Mucosa of descending colon (tissue), 3 donors: ENCODE data around the gene SCG3. TPM values are rescaled to one million over a fixed set of nuclear protein-coding genes. Genes with fewer than 3 reads are reported as not detected.

Experiments used
- ATAC-seq: fragments of 200-7000 bp; cut with Tn5 transposase; one replicate; pipeline ENCODE4 v1.9.1; 2020; ENCODE audit warnings: mild to moderate bottlenecking, moderate library complexity
- DNase-seq, 3 donors: peaks; one replicate each; pipeline ENCODE4 v3.0.0-alpha.2; 2020
- H3K36me3 ChIP-seq: fragments of 200-600 bp; one replicate; pipeline ENCODE4 v1.8.0; 2021; ENCODE audit warnings: low read depth, mild to moderate bottlenecking
- H3K4me1 ChIP-seq: fragments of 200-600 bp; one replicate; pipeline ENCODE4 v1.8.0; 2021; ENCODE audit warnings: low read depth, mild to moderate bottlenecking
- H3K4me3 ChIP-seq: fragments of 200-600 bp; one replicate; pipeline ENCODE4 v1.8.0; 2021; ENCODE audit warnings: mild to moderate bottlenecking
- H3K9me3 ChIP-seq: fragments of 200-600 bp; one replicate; pipeline ENCODE4 v1.8.0; 2021; ENCODE audit warnings: mild to moderate bottlenecking
- CTCF ChIP-seq: fragments of 200-600 bp; IDR thresholded peaks from one replicate; pipeline ENCODE4 v1.8.0; 2022; ENCODE audit warnings: antibody characterized with exemption, mild to moderate bottlenecking
- intact Hi-C, 2 donors: fragments of 100-400 bp; cut with DNase I in 1 of 2; cut with micrococcal nuclease in 1 of 2; formaldehyde crosslinking; loops; one replicate each; pipeline versions ENCODE4 v1.11.0 to v1.11.1; 2022; cut with DNase I, micrococcal nuclease
- total RNA-seq, 3 donors: library from RNA; stranded (reverse); fragmentation: NEBNext Ultra II Directional in 2 of 3; extraction: Animal tissue kit (Norgen Biotek cat#: 25700) in 2 of 3; gene quantifications; one replicate each; pipeline versions ENCODE4 v1.2.1 to v1.2.4, GENCODE V29; 2021 to 2023
- donor health status: DM: no; HTN: no; CAD: no; lungs with moderate emphysema.
- donor health status: DM: no; HTN: no; CAD: no.
- donor health status: DM: no; HTN: yes; CAD: no.

SCG3 gene
- total RNA-seq, 3 donors from 2014 or later: 0.78 to 3.3 (median 0.89) TPM

GRCh38 chr15:51749307-51749706, 68.0 kb downstream of the SCG3 start:
- ATAC-seq: no peak
- TF ChIP-seq CTCF: no peak
- intact Hi-C loops: no loop called here

GRCh38 chr15:51750186-51750585, 68.9 kb downstream of the SCG3 start:
- no peaks in the 10 kb centered on the region for H3K36me3 ChIP-seq
- no peak for DNase-seq
- H3K4me1 ChIP-seq: peaks cover 6% of the 10 kb centered on the region
- ATAC-seq: no peak
- intact Hi-C loops: no loop called here
- no peak overlapping the region for H3K4me3 ChIP-seq
- no peaks in the 10 kb centered on the region for H3K9me3 ChIP-seq
- TF ChIP-seq CTCF: no peak

More at GRCh38 chr15:51749307-51749706, 68.0 kb downstream of the SCG3 start:
- Histone ChIP-seq H3K4me3 (no peak overlapping the region), H3K9me3 (no peaks in the 10 kb centered on the region), H3K4me1 (peaks cover 6% of the 10 kb centered on the region), H3K36me3 (no peaks in the 10 kb centered on the region)
- no peak for DNase-seq

GRCh38 chr15:51750792-51751696, 69.7 kb downstream of the SCG3 start, which contains the start of gene TMOD2:
Gene TMOD2 (plus strand): TSS chr15:51751597. CDS start chr15:51766442, 14,845 bp downstream.
- Histone ChIP-seq H3K36me3 (no peaks in the 10 kb centered on the region), H3K4me1 (peaks cover 6% of the 10 kb centered on the region), H3K9me3 (no peaks in the 10 kb centered on the region), H3K4me3 (peak within 1 kb of the TSS; percentile 45)
- peak; percentile 95 for ATAC-seq
- TF ChIP-seq CTCF: no peak
- intact Hi-C loops: no loop called here
- peak; percentile 54 to 78 (median 70) for DNase-seq

- ATAC-seq (peak; percentile 54), DNase-seq (peak; percentile 34 to 63 (median 52))
- Histone ChIP-seq H3K4me3 (peak overlapping the region; percentile 45), H3K9me3 (no peaks in the 10 kb centered on the region), H3K36me3 (no peaks in the 10 kb centered on the region), H3K4me1 (peaks cover 6% of the 10 kb centered on the region)
- TF ChIP-seq CTCF: no peak
- intact Hi-C loops: no loop called here
Measured at GRCh38 chr15:51751697-51752683, 70.7 kb downstream of the SCG3 start.

- Histone ChIP-seq H3K36me3 (no peaks in the 10 kb centered on the region), H3K9me3 (no peaks in the 10 kb centered on the region), H3K4me1 (peaks cover 6% of the 10 kb centered on the region), H3K4me3 (no peak overlapping the region)
- no peak for DNase-seq
- intact Hi-C loops: no loop called here
- TF ChIP-seq CTCF: no peak
- no peak for ATAC-seq
Measured at GRCh38 chr15:51752888-51753287, 71.6 kb downstream of the SCG3 start.
